Measurements from ENCODE around the gene NEDD4L.
"Not testable (repeated sequence)": the region's sequence is repeated elsewhere in the genome, so short reads cannot be mapped to it uniquely, and the experiment has no call there.

Gene NEDD4L

GRCh38 chr18:58272779-58273435 is 228.9 kb downstream of the NEDD4L start:
- no peak for DNase-seq

GRCh38 chr18:58275176-58275575 is 231.2 kb downstream of the NEDD4L start:
- no peak for DNase-seq

- no peak for DNase-seq
Observed at GRCh38 chr18:58276789-58277739, 233.0 kb downstream of the NEDD4L start.

- DNase-seq, result no peak
Observed at GRCh38 chr18:58279504-58280175, 235.6 kb downstream of the NEDD4L start.

GRCh38 chr18:58280191-58280590 is 236.2 kb downstream of the NEDD4L start:
- DNase-seq, result no peak

GRCh38 chr18:58282872-58283271 is 238.8 kb downstream of the NEDD4L start:
- not testable (repeated sequence) for DNase-seq

GRCh38 chr18:58284699-58285448 is 240.8 kb downstream of the NEDD4L start:
- no peak for DNase-seq

GRCh38 chr18:58285449-58286130 is 241.6 kb downstream of the NEDD4L start:
- no peak for DNase-seq

- DNase-seq, result no peak
Observed at GRCh38 chr18:58286632-58287352, 242.8 kb downstream of the NEDD4L start.

- no peak for DNase-seq
Observed at GRCh38 chr18:58287353-58288274, 243.6 kb downstream of the NEDD4L start.

- no peak for DNase-seq
Observed at GRCh38 chr18:58288921-58289797, 245.1 kb downstream of the NEDD4L start.

- no peak for DNase-seq
Observed at GRCh38 chr18:58290116-58290695, 246.2 kb downstream of the NEDD4L start.

- DNase-seq, result no peak
Observed at GRCh38 chr18:58291131-58291530, 247.1 kb downstream of the NEDD4L start.

GRCh38 chr18:58292638-58293037 is 248.6 kb downstream of the NEDD4L start:
- DNase-seq, result no peak

- DNase-seq, result no peak
Observed at GRCh38 chr18:58297198-58297597, 253.2 kb downstream of the NEDD4L start.

- DNase-seq, result no peak
Observed at GRCh38 chr18:58298251-58299134, 254.5 kb downstream of the NEDD4L start.

GRCh38 chr18:58299135-58299473 is 255.1 kb downstream of the NEDD4L start:
- no peak for DNase-seq

- DNase-seq, result no peak
Observed at GRCh38 chr18:58299936-58300335, 255.9 kb downstream of the NEDD4L start.

Measured in NCI-H1048 (cell line).